ENCODE results near the gene EPGN.

The EPGN gene

DNA sequence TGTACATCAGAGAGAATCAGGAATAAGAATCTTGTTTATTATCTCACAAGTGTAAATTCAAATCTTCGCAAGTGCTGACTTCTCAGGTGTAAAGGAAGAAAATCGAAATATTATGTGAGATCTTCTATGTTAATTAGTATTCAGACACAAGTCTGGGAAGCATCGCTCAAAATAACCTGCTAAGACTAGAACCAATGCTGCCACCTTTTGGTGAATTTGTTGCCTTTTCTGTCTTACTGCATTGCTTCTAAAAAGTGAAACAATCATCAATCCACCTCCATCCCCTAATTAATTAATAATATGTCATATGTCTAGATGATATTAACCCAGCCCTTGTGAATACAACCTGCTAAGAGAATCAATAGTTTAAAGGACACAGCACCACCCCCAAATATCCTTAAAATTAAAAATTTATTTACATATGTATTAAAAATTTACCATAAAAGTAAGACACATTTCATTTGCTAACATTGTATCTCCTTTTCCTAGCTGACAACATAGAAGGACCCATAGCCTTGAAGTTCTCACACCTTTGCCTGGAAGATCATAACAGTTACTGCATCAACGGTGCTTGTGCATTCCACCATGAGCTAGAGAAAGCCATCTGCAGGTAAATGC, 3.5 kb downstream of the EPGN start:
- POLR2A ChIA-PET (ENCODE audit: low non-redundant PET) = no interaction called here
- CTCF ChIA-PET = interaction anchor here (0.6 to 1.6 kb wide), 5 partner anchors 83 to 130 kb away, joined by 3 to 11 read pairs (median 4); no protein-coding TSS in a partner anchor
- H3K27ac ChIP-seq = no peak overlapping the region
- TF ChIP-seq, protein P1, sequence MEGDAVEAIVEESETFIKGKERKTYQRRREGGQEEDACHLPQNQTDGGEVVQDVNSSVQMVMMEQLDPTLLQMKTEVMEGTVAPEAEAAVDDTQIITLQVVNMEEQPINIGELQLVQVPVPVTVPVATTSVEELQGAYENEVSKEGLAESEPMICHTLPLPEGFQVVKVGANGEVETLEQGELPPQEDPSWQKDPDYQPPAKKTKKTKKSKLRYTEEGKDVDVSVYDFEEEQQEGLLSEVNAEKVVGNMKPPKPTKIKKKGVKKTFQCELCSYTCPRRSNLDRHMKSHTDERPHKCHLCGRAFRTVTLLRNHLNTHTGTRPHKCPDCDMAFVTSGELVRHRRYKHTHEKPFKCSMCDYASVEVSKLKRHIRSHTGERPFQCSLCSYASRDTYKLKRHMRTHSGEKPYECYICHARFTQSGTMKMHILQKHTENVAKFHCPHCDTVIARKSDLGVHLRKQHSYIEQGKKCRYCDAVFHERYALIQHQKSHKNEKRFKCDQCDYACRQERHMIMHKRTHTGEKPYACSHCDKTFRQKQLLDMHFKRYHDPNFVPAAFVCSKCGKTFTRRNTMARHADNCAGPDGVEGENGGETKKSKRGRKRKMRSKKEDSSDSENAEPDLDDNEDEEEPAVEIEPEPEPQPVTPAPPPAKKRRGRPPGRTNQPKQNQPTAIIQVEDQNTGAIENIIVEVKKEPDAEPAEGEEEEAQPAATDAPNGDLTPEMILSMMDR (conservative IDR thresholded peaks at IDR 0.05; ENCODE audit: low read depth) = peak; percentile 78
- DNase-seq (ENCODE audit: low spot score) = peak; percentile 32

- DNase-seq (ENCODE audit: low spot score) = no peak
- H3K27ac ChIP-seq = no peak overlapping the region
- ChIA-PET POLR2A (ENCODE audit: low non-redundant PET) (no interaction called here), CTCF (interaction anchor here (1.2 kb wide), 1 partner anchor 86 kb away, joined by 4 read pairs; no protein-coding TSS in a partner anchor)
- TF ChIP-seq, protein P1 (conservative IDR thresholded peaks at IDR 0.05; ENCODE audit: low read depth) = no peak
These were observed 6.1 kb downstream of the EPGN start for GRCh38 chr4:74314329-74314728.

- TF ChIP-seq, protein P1 (conservative IDR thresholded peaks at IDR 0.05; ENCODE audit: low read depth) = no peak
- ChIA-PET POLR2A (ENCODE audit: low non-redundant PET) (no interaction called here), CTCF (interaction anchor here (0.6 to 1.2 kb wide), 2 partner anchors 86 to 412 kb away, joined by 3 to 4 read pairs; no protein-coding TSS in a partner anchor)
- no peak for DNase-seq (ENCODE audit: low spot score)
- H3K27ac ChIP-seq = no peak overlapping the region
These were observed 6.7 kb downstream of the EPGN start for GRCh38 chr4:74314944-74315343.

GRCh38 chr4:74315376-74315775, 7.1 kb downstream of the EPGN start:
- ChIA-PET CTCF (interaction anchor here (0.6 to 1.2 kb wide), 2 partner anchors 87 to 412 kb away, joined by 3 to 4 read pairs; no protein-coding TSS in a partner anchor), POLR2A (ENCODE audit: low non-redundant PET) (no interaction called here)
- TF ChIP-seq, protein P1 (conservative IDR thresholded peaks at IDR 0.05; ENCODE audit: low read depth) = no peak
- no peak for DNase-seq (ENCODE audit: low spot score)
- no peak overlapping the region for H3K27ac ChIP-seq

DNA sequence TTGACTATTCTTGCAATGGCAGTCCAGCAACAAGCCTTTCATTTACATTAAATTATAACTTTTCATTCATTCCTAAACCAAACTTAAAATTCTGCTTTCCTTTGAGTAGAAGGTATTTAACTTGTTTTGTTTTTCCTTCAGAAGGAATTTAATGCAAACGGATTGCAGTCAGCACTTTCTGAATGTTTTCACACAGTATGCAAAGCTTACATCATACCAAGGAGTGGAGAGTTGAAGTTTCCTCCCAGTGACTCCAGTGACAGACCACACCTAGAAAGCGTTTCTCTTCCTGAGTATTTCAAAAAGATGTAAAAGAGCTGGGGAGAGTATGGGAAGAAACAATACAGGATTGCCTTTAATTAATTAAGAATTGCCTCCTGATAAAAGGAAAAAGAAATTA, 8.1 kb downstream of the EPGN start:
- no peak overlapping the region for H3K27ac ChIP-seq
- CTCF ChIA-PET = interaction anchor here (1.2 kb wide), 1 partner anchor 88 kb away, joined by 7 read pairs; no protein-coding TSS in a partner anchor
- no peak for DNase-seq (ENCODE audit: low spot score)
- POLR2A ChIA-PET (ENCODE audit: low non-redundant PET) = no interaction called here
- TF ChIP-seq, protein P1 (conservative IDR thresholded peaks at IDR 0.05; ENCODE audit: low read depth) = no peak

DNA sequence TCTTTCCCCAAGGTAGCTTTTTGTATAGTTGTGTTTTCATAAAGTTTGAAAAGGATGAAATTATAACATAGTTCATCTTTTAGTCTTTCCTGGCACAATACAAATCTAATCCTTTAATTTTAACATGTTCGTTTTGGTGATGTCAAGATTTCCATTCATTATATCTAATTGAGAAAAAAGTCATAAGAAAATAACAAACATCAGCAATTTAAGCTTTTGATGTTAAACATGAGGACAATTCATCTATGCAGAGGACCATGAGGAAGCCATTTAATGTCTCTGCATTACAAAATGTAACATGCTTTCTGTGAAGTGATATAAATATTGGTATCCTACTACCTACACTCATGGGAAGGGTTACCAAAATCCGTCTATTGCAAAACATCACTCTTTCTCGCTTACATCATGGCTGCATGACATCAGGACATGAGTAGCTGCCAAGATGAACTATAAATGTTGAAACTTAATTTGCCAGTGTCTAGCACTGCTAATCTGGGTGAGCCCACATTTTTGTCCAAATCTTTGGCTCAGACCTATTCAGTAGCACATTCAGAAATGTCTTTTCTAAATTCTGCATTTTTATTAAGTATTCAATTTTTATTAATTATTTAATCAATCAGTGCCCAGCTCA, 9.5 kb downstream of the EPGN start:
- ChIA-PET CTCF (interaction anchor here (0.5 to 1.9 kb wide), 5 partner anchors 89 to 1407 kb away, joined by 3 to 8 read pairs (median 4); partner anchors contain the start of gene USO1), POLR2A (ENCODE audit: low non-redundant PET) (no interaction called here)
- TF ChIP-seq, protein P1 (conservative IDR thresholded peaks at IDR 0.05; ENCODE audit: low read depth) = no peak
- DNase-seq (ENCODE audit: low spot score) = no peak
- no peak overlapping the region for H3K27ac ChIP-seq
